ENCODE data around the gene MLLT3. TPM values are rescaled to one million over a fixed set of nuclear protein-coding genes. Genes with fewer than 3 reads are reported as not detected.

MLLT3 gene
- total RNA-seq, 1 experiment from 2014 or later: 7.0 TPM

- TF ChIP-seq ARID4B (CRISPR knock-in tag; IDR thresholded peaks at IDR 0.05; ENCODE audit: borderline replicate concordance): no peak
- no peak for TF ChIP-seq MYBL2 (CRISPR knock-in tag; IDR thresholded peaks at IDR 0.05)
- no peak for TF ChIP-seq E2F4 (CRISPR knock-in tag; IDR thresholded peaks at IDR 0.05; ENCODE audit: borderline replicate concordance, low read depth)
- no peak for TF ChIP-seq ZNF396 (CRISPR knock-in tag; IDR thresholded peaks at IDR 0.05; ENCODE audit: borderline replicate concordance)
- no peak for TF ChIP-seq NFATC4 (CRISPR knock-in tag; IDR thresholded peaks at IDR 0.05)
- TF ChIP-seq ZNF423 (CRISPR knock-in tag; IDR thresholded peaks at IDR 0.05): no peak
- TF ChIP-seq AR (CRISPR knock-in tag; IDR thresholded peaks at IDR 0.05): no peak
- no peak for TF ChIP-seq ZNF138 (CRISPR knock-in tag; conservative IDR thresholded peaks at IDR 0.05)
- TF ChIP-seq CTCF (IDR thresholded peaks at IDR 0.05): no peak
- no peak for TF ChIP-seq SMAD3 (CRISPR knock-in tag; IDR thresholded peaks at IDR 0.05; ENCODE audit: borderline replicate concordance)
Measured at GRCh38 chr9:20507431-20507830, 114.9 kb downstream of the MLLT3 start (continued).

GRCh38 chr9:20506099-20506900 lies 116.0 kb downstream of the MLLT3 start:
- Mint-ChIP-seq H3K9me3 (peaks cover 4% of the 10 kb centered on the region), H3K27me3 (ENCODE audit: low read depth) (no peaks in the 10 kb centered on the region), H3K4me1 (peaks cover 9% of the 10 kb centered on the region), H3K36me3 (peaks cover 2% of the 10 kb centered on the region; the same call in 1 of the 2 replicates), H3K27ac (no peak overlapping the region), H3K4me3 (no peak overlapping the region)
- DNase-seq (ENCODE audit: low spot score) (no peak), ATAC-seq (no peak)
- TF ChIP-seq ETV6 (CRISPR knock-in tag; IDR thresholded peaks at IDR 0.05) (no peak), NFYB (CRISPR knock-in tag; conservative IDR thresholded peaks at IDR 0.05; ENCODE audit: low read depth) (no peak), ZNF121 (CRISPR knock-in tag; IDR thresholded peaks at IDR 0.05) (no peak)
- ChIA-PET CTCF (interaction anchor here (1.1 to 1.3 kb wide), 2 partner anchors 8 to 18 kb away, joined by 3 to 6 read pairs; no protein-coding TSS in a partner anchor), POLR2A (no interaction called here)
